HG03103 (cell line): ENCODE measurements around the gene KRT79.

Source experiments
- ATAC-seq: cut with Tn5 transposase; IDR thresholded peaks from one replicate; pipeline ENCODE4 v1.9.1; 2021; ENCODE audit warnings: low read depth; ENCODE audit not compliant: unreplicated experiment

The KRT79 gene

DNA sequence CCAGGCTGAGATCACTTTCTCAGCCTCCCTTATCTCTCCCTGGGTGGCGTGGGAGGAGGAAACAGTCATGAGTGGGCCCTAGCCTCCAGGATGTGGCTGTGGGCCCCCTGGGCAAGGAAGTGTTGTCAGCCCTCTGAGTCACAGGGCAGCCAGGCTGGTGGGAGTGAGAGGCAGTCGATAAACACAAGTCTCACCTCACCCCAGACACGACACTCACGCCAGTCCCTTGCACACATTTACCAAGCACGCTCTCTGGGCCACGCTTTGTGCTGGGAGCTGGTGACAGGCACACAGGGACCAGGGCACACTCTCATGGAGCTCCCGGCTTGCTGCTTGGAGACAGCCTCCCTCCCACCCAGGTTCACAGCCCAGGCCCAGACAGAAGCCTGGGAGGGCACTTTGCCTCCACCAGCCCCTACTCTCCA lies 1.9 kb upstream of the KRT79 start:
- ATAC-seq = no peak

DNA sequence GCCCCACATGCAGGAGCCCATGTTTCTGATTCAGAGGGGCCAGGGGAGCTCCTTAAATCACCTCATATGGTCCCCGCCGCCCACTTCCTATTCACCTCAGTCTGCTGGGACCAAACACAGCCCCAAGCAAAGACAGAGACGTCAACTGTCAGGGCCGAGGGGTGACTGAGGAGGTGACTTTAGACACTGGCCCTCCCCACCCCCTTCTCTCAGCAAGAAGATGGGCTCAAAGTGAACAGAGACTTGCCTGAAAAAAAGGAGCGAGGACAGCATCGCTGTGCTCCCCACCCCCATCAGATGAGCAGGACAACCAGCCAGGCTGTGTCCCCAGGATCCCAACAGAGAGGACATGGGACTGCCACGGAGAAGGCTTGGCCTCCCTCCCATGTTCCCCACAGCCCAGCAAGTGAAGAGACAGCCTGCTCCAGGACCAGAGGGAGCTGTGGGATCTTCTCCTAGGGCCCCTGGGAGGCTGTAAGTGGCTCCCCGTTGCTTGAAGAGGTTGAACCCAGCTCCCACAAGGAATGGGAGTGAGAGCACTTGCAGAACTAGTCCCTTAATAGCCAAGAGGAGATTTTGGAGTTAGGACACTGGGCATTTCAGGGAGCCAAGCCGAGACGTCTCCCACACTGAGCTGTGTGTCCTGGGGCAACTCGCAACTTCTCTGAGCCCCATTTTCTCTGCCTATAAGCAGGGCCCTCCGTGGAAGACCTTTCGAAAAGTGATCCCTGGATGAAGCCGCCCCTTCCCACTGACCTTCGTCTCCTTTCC lies 1.3 kb upstream of the KRT79 start:
- ATAC-seq = no peak

DNA sequence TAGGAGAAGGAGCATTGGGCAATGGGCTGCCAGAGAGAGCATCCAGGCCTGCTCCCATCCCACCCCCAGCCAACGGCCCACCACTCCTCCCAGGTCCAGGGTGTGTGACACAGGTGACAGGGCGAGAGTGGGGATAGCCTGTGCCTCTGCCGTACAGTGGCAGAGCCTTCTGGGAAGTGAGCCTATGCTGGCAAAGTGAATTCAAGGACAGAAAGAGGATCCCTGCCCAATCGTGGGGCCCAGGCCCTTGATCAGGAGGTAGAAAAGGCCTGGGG lies 553 bp upstream of the KRT79 start:
- no peak for ATAC-seq

DNA sequence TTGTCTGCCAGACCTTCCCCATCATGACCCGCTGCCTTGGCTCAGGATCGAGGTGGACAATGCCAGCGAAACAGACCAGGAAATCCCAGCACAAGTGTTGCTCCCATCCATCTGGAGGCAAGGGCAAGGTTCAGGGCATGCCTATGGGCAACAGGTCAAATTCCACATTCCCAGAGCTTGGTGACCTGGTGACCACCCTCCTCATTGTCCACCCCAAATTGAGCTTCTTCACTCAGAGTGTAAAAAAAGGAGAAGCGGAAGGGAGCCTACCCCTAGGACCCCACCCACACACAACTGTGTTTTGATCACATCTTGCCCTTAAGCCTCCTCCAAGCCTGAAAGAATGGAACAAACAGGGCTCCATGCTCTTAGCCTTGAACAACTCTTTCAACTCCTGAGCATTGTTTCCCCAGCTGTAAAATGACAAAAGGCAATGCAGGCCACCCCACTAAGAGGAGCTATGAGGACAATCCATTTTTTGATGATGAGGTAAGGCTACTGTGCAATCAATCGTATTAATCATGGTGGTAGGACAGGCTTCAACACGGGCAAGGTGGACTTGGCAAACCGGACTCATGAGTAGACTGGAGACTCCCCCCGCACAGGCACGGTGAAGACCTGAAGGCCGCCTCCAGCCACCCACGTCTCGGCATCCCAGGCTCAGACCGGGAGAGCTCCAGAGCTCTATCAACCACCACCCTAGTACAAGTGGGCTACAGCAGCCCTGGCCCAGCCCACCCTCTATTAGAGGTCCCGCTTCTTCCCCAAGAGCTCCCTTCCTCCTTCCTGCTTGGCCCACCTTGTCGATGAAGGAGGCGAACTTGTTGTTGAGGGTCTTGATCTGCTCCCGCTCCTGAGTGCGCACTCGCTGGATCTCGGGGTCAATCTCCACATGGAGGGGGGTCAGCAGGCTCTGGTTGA lies 866 bp downstream of the KRT79 start:
- ATAC-seq = no peak

DNA sequence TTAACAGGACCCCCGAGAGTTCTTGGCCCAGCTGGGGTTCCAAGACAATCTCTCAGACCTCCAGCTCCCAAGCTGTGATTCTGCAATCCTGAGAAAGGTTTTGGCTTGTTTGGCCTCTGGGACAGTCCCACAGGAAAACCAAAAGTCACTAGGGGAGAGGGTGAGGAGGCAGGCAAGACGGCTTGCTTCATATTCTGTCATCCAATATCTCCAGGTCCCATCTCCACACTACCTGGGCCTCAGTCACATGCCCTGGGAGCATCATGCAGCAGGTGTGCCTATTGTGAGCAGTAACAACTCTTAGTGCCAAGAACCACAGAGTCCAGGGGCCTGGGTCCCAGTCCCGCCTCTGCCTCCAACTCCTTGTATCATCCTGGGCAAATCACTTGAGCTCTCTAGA lies 1.7 kb downstream of the KRT79 start:
- ATAC-seq = no peak

DNA sequence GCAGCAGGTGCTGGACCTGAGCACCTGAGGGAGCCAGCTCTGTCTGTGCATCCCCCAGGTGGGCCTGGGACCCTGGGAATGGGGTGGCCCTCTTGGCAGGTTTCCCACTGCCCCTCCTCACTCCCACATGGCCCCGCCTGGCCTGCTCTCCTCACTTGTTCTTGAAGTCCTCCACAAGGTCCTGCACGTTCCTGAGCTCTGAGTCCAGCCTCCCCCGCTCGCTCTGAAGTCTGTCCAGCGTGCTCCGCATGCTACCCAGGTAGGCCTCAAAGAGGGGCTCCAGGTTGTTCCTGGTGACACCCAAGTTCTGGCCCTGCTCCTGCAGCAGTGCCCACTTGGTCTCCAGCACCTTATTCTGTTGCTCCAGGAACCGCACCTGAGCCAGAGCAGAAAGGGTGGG lies 2.9 kb downstream of the KRT79 start:
- ATAC-seq = no peak

DNA sequence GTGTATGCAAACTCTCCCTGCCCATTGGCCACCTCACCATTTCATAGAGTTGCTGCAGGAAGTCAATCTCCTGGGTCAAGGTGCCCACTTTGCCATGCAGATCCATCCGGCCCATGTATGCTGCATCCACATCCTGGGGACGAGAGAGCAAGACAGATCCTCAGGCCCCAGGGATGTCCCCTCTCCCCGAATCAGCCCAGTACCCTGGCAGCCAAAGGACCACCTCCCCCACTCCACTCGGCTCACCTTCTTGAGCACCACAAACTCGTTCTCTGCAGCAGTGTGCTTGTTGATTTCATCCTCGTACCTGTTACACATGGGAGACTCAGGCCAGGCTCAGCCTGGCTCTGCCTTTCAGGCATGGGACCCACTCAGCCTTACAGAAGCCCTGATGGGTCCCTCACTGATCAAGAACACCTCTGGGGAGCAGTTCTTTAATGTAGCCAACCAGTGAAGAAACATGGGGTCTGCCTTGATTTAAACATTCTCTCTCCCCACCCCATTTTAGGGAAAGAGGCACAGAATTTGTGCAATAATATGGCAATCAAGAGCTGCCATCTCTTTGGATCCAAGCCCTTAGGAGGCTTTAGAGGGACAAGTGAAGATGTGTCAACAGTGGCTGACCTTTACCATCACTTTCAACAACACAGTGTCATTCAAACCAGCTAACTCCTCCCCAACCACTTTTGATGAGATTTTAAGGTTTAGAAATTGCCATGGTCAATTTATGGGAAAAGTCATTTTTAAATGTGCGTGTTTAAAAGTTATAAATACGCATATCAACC lies 3.9 kb downstream of the KRT79 start:
- ATAC-seq = no peak

DNA sequence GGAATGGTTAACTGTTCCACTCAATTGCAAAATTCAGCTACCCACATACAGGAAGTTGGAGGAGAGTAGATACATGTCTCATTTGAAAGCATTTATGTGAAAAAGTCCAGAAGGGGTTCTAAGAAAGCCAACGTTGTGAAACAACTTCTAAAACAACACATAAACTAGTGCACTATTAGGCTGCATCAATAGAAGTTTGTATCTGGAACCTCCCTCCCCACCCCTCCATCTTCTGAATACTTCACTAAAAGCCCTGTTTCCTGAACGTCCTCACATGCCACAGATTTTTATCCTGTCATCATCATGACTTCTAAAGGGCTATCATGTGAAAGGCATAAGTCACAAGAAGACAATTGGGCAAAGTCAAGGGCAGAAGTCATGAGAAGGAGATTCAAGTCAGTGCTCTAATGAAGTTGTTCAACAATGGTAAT lies 5.5 kb downstream of the KRT79 start:
- ATAC-seq = no peak

DNA sequence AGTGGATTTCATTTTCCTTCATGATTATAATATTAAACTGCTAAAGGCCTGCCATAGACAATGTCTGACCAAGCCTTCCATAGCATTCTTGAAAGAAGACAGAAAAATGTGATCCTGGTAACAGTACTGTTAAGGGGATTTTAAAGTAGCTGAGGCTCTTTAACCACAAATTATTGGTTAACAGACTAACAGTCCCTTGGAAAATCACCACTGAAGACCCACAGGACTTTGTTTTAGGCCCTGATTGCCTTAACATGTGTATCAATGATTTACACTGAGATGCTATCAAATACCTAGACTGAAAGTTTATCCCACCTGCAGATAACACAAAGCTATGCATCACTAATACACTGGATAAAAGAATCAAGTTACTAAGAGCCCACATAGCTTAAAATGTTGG lies 6.0 kb downstream of the KRT79 start:
- ATAC-seq = no peak

DNA sequence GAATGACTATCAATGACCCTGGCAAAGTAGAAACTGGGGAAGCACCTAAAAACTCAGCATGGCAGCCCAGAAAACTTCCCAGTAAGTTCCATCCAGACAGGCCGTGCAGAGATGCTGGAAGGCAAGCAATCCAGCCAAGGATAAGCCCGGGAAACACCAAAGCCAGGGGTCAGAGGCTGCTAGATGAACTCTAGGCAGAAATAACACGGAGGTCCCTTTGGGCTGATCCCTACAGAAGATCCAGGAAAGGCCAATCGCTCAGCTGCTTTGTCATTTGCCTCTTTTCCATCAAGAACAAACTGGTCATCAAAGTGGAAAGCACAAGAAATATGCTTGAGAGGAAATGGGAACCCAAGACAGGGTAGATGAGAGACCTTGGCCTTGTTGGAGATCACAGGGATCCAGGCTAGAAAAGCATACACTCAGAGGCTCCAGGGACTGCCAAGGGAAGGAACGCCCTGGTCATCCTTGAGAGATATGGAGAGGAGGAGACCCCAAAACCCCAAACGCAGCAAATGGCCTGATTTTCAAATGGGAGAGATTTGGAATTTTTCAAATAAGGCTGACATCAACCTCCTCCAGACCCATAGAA lies 6.5 kb downstream of the KRT79 start:
- no peak for ATAC-seq

DNA sequence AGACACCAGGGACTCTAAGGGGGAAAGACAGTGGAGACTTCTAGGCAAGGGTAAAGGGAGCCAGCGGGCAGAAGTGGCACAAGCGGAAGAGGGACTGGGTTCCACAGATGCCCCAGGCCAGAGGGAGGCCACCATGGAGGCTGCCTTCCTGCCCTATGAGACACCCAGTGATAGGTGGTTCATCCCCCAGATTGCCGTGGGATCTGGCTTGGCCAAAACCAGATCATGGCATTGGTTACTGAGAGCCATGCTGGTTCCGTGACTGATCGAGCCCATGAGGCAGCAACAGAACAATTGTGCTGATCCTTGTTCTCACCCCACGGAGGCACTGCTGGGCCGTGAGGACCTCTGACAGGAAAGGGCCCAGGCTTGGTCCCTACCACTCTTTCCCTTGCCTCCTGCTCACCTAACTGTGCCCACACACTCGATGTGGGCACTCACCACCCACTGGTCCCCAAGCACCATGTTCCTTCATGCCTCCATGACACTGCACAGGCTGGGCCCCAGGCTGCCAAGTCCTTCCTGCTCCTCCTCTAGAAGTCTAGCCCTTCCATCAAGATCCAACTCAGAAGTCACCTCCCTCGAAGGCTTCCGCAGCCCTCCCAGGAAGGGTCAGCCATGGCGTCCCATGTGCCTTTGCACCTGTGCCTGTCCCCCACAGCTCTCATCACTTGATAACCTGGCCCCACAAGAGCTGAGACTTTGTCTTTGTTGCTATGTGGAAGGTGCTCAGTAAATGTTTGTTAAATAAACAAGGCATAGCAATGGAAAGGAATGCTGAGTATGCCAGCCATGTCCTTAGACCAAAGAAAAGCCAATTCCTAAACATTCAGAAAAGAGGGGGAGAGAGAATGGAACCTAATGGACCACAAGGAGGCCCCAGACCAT lies 7.3 kb downstream of the KRT79 start:
- ATAC-seq = no peak

DNA sequence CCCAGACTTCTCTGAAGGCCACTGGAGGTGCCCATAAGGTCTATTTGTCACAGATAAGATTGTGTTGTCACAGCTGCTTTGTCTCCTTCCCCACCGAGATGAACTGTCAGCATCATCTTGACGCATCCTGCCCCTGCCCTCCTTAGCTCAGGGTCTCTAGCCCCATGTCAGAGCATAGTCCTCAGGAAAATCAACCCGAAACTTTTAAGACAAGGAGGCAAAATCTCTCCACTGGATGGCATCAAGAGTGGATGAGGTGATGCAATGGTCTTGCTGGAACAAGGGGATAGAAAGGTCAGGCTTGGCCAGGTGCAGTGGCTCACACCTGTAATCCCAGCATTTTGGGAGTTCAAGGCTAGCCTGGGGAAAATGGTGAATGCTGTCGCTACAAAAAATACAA lies 8.2 kb downstream of the KRT79 start:
- no peak for ATAC-seq

DNA sequence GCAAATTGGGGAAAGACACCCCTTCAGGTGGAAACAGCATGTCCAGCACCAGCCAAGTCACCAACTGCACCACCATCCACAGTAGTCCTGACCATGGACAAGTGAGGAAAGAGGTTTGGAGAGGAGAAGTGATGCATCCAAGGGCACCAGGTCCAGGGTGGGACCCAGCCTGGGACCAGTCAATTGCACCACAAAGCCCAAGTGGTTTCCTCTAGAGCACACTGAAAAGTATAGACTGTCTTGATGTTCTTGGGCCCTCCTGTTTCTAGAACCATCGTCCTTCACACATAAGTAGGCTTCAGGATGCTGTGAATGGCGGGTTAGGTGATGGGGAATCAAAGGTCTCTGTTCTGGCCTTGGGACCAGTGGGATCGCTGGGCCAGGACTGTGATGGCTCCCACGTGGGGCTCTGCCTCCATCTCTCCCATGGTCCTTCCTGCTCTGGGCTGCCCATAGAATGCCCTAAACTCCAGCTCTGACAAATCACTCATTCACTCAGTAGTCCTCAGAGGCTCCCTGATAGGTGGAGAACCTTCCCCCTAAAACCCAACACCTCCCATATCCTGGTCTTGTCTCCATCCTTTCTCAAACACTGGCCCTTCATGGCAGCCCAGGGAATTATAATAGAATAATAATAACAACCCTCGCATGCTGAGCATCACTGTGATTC lies 9.2 kb downstream of the KRT79 start:
- ATAC-seq = no peak

DNA sequence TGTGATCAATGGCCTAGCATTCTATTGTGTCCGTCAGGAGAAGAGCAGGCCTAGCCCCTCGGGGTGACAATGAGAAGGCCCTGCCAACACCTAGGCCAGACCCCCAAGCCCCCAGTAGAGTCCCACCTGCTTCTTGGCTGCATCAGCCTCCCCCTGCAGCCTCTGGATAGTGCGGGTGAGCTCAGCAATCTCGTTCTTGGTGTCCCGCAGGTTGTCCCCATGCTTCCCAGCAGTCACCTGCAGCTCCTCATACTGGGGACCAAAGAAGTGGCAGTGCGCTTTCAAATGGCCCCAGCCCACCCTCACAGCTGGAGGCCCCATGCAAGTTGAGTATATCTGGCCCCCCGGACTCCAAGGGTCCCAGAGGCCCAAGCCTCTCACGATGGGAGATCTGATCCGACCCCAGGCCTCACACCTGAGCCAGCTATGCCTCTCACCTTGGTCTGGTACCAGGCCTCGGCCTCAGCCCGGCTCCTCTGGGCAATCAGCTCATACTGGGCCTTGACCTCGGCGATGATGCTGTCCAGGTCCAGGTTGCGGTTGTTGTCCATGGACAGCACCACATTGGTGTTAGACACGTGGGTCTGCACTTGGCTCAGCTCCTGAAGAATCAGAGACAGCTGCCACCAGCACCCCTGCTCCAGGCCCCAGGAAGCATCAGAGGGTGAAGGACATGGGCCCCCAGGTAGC lies 10.2 kb downstream of the KRT79 start:
- ATAC-seq = no peak

DNA sequence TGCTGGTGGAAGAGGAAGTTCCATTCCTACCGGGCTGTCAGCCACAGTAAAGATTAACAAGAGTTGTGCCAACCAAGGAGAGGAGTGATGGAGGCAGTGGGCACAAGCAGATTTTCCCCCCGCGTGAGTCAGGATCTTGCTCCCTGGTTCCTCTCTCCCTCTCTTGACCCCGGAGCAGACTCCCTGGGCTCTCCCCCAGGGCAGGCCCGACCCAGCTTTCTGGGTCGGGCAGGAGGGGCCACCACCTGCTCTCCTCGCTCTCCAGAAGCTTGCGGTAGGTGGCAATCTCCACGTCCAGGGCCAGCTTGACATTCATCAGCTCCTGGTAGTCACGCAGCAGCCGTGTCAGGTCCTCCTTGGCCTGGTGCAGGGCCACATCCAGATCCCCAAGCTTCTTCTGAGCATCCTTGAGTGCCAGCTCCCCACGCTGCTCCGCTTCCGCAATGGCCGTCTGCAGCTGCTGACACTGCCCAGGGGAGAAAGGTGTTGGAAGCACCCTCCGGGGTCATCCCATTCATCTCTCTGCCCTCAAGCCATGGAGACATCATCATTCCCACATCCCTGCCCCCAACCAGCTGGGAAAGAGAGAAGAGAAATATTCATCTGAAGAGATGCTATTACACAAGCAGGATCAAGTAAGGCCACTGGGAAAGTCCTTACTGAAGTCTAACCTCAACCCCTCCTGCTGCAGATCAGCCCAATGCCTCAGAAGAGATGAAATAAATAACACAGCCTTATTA lies 11.2 kb downstream of the KRT79 start:
- ATAC-seq = no peak

DNA sequence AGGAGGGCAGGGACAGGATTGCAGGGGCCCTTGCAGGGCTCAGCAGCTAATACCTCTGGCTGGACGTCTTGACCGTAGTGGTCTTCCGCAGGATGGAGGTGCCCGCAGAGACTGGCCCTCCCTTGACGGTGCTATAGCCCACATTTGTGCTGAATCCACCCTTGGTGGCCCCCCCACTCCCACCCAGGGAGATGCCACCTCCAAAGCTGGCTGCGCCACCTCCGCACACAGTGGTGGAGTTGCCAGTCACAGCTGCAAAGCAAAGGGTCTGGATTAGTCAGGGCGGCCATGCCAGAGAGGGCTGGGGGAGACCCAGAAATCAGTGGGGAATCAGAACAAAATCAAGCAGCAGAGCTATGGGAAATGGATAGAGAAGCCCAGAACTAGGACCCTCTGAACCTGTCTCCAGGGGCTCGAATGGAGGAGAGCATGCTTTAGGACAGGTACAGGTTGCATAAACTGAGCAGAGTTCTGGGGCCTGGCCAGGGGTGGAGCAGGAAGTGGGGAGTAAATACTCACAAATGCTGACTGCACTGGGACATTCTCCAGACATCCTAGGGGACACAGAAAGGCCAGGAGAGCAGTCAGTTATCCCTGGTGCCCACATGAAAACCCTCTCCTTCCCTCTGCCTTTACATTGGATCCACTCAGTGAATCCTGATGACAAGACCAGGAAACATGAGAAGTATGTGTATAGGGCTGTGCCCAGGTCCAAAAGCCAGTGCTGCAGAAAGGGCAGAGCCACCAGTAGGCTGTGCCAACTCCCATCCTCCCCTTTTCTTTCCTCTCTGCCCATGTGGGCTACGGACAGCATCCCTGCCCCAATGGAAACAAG lies 12.1 kb downstream of the KRT79 start:
- no peak for ATAC-seq

DNA sequence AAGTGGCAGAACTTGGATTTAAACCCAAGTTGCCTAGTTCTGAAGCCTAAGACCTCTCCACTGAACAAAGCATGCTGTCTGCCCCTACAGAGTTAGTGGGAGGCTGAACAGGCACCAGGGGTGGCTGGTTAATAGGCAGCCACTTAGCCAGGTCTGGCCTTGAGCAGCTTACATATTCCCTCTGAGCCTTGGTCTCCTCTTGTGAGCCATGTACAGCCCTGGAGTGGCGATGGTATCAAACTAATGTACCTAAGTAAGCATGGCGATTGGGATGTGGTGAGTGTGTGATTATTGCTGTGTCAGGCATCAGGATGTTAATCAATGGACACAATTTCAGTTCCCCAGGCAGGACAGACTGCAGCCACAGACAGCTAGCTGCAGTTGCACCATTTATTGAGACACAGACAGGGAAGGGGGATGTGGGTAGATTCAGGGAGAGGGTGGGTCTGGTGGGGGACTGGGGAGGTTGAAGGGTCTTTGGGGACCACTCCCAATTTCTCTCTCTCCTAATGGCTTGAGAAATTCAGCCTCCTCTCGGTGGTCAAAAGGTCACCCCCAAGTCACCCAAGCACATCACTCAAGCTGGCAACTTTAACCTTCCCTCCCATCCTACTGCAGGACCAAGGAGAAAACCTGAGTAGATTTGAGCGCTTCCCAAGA lies 12.9 kb downstream of the KRT79 start:
- ATAC-seq = no peak
